ENCODE results near the gene HIGD2B.
"Not testable (repeated sequence)": the region's sequence is repeated elsewhere in the genome, so short reads cannot be mapped to it uniquely, and the experiment has no call there.

HIGD2B gene

GRCh38 chr15:72671525-72671924 is 14.5 kb downstream of the HIGD2B start:
- no peak for DNase-seq

- not testable (repeated sequence) for DNase-seq
Observed at GRCh38 chr15:72670656-72671352, 15.2 kb downstream of the HIGD2B start.

GRCh38 chr15:72669803-72670202 is 16.2 kb downstream of the HIGD2B start:
- DNase-seq = not testable (repeated sequence)

GRCh38 chr15:72665706-72666105 is 20.3 kb downstream of the HIGD2B start:
- not testable (repeated sequence) for DNase-seq

- DNase-seq = not testable (repeated sequence)
Observed at GRCh38 chr15:72663931-72664330, 22.1 kb downstream of the HIGD2B start.

GRCh38 chr15:72661081-72661480 is 24.9 kb downstream of the HIGD2B start:
- DNase-seq = not testable (repeated sequence)

- DNase-seq = not testable (repeated sequence)
Observed at GRCh38 chr15:72656014-72656413, 30.0 kb downstream of the HIGD2B start.

- DNase-seq = not testable (repeated sequence)
Observed at GRCh38 chr15:72654397-72654796, 31.6 kb downstream of the HIGD2B start, which contains the start of gene GOLGA6B. GOLGA6B (plus strand) TSS chr15:72654697; CDS start chr15:72654738, 41 bp downstream.

GRCh38 chr15:72648631-72649253 is 37.2 kb downstream of the HIGD2B start:
- DNase-seq = not testable (repeated sequence)

- DNase-seq = not testable (repeated sequence)
Observed at GRCh38 chr15:72642271-72642670, 43.7 kb downstream of the HIGD2B start.

- not testable (repeated sequence) for DNase-seq
Observed at GRCh38 chr15:72639759-72640483, 46.1 kb downstream of the HIGD2B start.

GRCh38 chr15:72636519-72637282 is 49.3 kb downstream of the HIGD2B start:
- not testable (repeated sequence) for DNase-seq

- not testable (repeated sequence) for DNase-seq
Observed at GRCh38 chr15:72629068-72629570, 56.9 kb downstream of the HIGD2B start.

GRCh38 chr15:72628249-72629067 is 57.5 kb downstream of the HIGD2B start:
- not testable (repeated sequence) for DNase-seq

GRCh38 chr15:72626153-72626552 is 59.8 kb downstream of the HIGD2B start:
- DNase-seq = not testable (repeated sequence)
